H1 (cell line): ENCODE measurements around the gene SPDYE4. TPM values are rescaled to one million over a fixed set of nuclear protein-coding genes. Genes with fewer than 3 reads are reported as not detected.

Experiments
- CBX5 ChIP-seq: fragments of 300-800, 300-1000 bp; sonication (generic); IDR thresholded peaks from 2 replicates; pipeline ENCODE4 v1.7.1; 2016; ENCODE audit warnings: antibody characterized with exemption, low read length, low read depth
- RXRA ChIP-seq: IDR thresholded peaks from 2 replicates; pipeline ENCODE4 v1.6.1; 2011; ENCODE audit warnings: low read depth, mild to moderate bottlenecking, low read length, moderate library complexity; ENCODE audit not compliant: insufficient read depth
- polyA plus RNA-seq, 7 experiments: library from polyadenylated mRNA; depleted of rRNA in 3 of 7; stranded (reverse) in 5 of 7; unstranded in 2 of 7; fragments of >200 nt in 5 of 7; fragments of 200-250 nt in 2 of 7; gene quantifications; 1 replicate in 5 of 7; 2 replicates in 1 of 7; 4 replicates in 1 of 7; pipeline versions ENCODE4 v1.2.1 to v1.2.3, GENCODE V29; 2011 to 2013; ENCODE audit warnings: missing spikeins in 2 of 7, mixed read lengths in 2 of 7
- total RNA-seq: library from RNA; stranded (reverse); fragmentation: NEBNext Ultra II Directional; extraction: Animal tissue kit (Norgen Biotek cat#: 25700); gene quantifications from 2 replicates; pipeline ENCODE4 v1.2.1, GENCODE V29; 2021

The SPDYE4 gene
- total and polyA plus RNA-seq, 2 of the 8 experiments (the other 6 are each of a cell fraction or from before 2014, with no cell fraction given): not detected

GRCh38 chr17:8741771-8742170 is 16.6 kb downstream of the SPDYE4 start (continued):
- TF ChIP-seq CBX5 (no peak), RXRA (no peak)
- TF ChIP-seq, all 59 proteins: peak for 0
